Astrocyte (in vitro differentiated cells and primary cell): Measurements from ENCODE around the gene PCARE. TPM values are rescaled to one million over a fixed set of nuclear protein-coding genes. Genes with fewer than 3 reads are reported as not detected.

Experiments
- DNase-seq: peaks from one replicate; pipeline ENCODE4 v3.0.0-alpha.2; 2010; ENCODE audit warnings: low read depth
- FAIRE-seq: peaks from 2 replicates; lab custom pipeline; 2011; peaks lifted over from hg19 to GRCh38; lab: Jason Lieb, UNC
- H2AFZ ChIP-seq: 2 replicates; pipeline ENCODE4 v1.6.0; 2012; ENCODE audit warnings: low read depth, low read length, inconsistent platforms
- H3K27ac ChIP-seq: 2 replicates; pipeline ENCODE4 v1.5.1; 2011; ENCODE audit warnings: low read depth, low read length, inconsistent platforms
- H3K27me3 ChIP-seq: 2 replicates; pipeline ENCODE4 v1.6.0; 2011; ENCODE audit warnings: low read length, inconsistent platforms; ENCODE audit not compliant: insufficient read depth
- H3K36me3 ChIP-seq: 2 replicates; pipeline ENCODE4 v1.5.1; 2011; ENCODE audit warnings: low read length, inconsistent platforms; ENCODE audit not compliant: insufficient read depth
- H3K4me1 ChIP-seq: 2 replicates; pipeline ENCODE4 v1.5.1; 2011; ENCODE audit warnings: low read length, inconsistent platforms; ENCODE audit not compliant: insufficient read depth
- H3K4me2 ChIP-seq: 2 replicates; pipeline ENCODE4 v1.6.0; 2012; ENCODE audit warnings: low read length, inconsistent platforms
- H3K4me3 ChIP-seq: 2 replicates; pipeline ENCODE4 v1.5.1; 2011; ENCODE audit warnings: low read depth, mild to moderate bottlenecking, low read length, inconsistent platforms; ENCODE audit not compliant: insufficient read depth
- H3K79me2 ChIP-seq: 2 replicates; pipeline ENCODE4 v1.6.0; 2012; ENCODE audit warnings: mild to moderate bottlenecking, low read length, inconsistent platforms; ENCODE audit not compliant: insufficient read depth
- H3K9ac ChIP-seq: 2 replicates; pipeline ENCODE4 v1.6.0; 2012; ENCODE audit warnings: mild to moderate bottlenecking, low read length, inconsistent platforms
- H3K9me3 ChIP-seq: 2 replicates; pipeline ENCODE4 v1.5.1; 2012; ENCODE audit warnings: low read depth, mild to moderate bottlenecking, low read length, inconsistent platforms; ENCODE audit not compliant: insufficient read depth
- H4K20me1 ChIP-seq: 2 replicates; pipeline ENCODE4 v1.6.0; 2012; ENCODE audit warnings: low read length, inconsistent platforms; ENCODE audit not compliant: insufficient read depth
- H3K27ac Mint-ChIP-seq: one replicate; pipeline ENCODE4 v1.8.0; 2021; ENCODE audit warnings: mild to moderate bottlenecking, mixed read lengths; ENCODE audit not compliant: unreplicated experiment
- H3K27me3 Mint-ChIP-seq: one replicate; pipeline ENCODE4 v1.8.0; 2021; ENCODE audit warnings: low read depth, mixed read lengths; ENCODE audit not compliant: unreplicated experiment
- H3K36me3 Mint-ChIP-seq: one replicate; pipeline ENCODE4 v1.8.0; 2021; ENCODE audit warnings: low read depth, mixed read lengths; ENCODE audit not compliant: unreplicated experiment
- H3K4me1 Mint-ChIP-seq: one replicate; pipeline ENCODE4 v1.8.0; 2021; ENCODE audit warnings: low read depth, mixed read lengths; ENCODE audit not compliant: unreplicated experiment
- H3K4me3 Mint-ChIP-seq: one replicate; pipeline ENCODE4 v1.8.0; 2021; ENCODE audit warnings: mild to moderate bottlenecking, moderate library complexity, mixed read lengths; ENCODE audit not compliant: unreplicated experiment
- H3K9me3 Mint-ChIP-seq: one replicate; pipeline ENCODE4 v1.8.0; 2021; ENCODE audit warnings: mild to moderate bottlenecking, mixed read lengths; ENCODE audit not compliant: unreplicated experiment
- CTCF ChIP-seq: IDR thresholded peaks from 2 replicates; pipeline ENCODE4 v1.5.1; 2011; ENCODE audit warnings: low read depth, mild to moderate bottlenecking, inconsistent platforms, low read length, moderate library complexity; ENCODE audit not compliant: insufficient read depth
- EZH2 ChIP-seq: IDR thresholded peaks from 2 replicates; pipeline ENCODE4 v1.6.1; 2012; ENCODE audit warnings: mild to moderate bottlenecking, low read length, inconsistent platforms; ENCODE audit not compliant: insufficient read depth
- total RNA-seq: library from RNA; stranded (reverse); gene quantifications from 2 replicates; pipeline ENCODE4 v1.2.1, GENCODE V29; 2021

Gene PCARE
- total RNA-seq, 1 donor from 2014 or later = not detected

GRCh38 chr2:29059624-29060023 is 14.7 kb downstream of the PCARE start:
- no peaks in the 10 kb centered on the region for H3K27me3 ChIP-seq
- H3K4me2 ChIP-seq = no peak overlapping the region
- H3K4me3 ChIP-seq = no peak overlapping the region
- DNase-seq (no peak), FAIRE-seq (no peak)
- Mint-ChIP-seq H3K36me3 (no peaks in the 10 kb centered on the region), H3K27me3 (peaks cover 16% of the 10 kb centered on the region), H3K9me3 (no peaks in the 10 kb centered on the region), H3K27ac (no peak overlapping the region), H3K4me1 (peaks cover 6% of the 10 kb centered on the region), H3K4me3 (no peak overlapping the region)
- H2AFZ ChIP-seq = no peak overlapping the region
- no peak overlapping the region for H3K9ac ChIP-seq
- no peaks in the 10 kb centered on the region for H3K36me3 ChIP-seq
- no peaks in the 10 kb centered on the region for H3K9me3 ChIP-seq
- no peaks in the 10 kb centered on the region for H4K20me1 ChIP-seq
- H3K79me2 ChIP-seq = no peaks in the 10 kb centered on the region
- H3K4me1 ChIP-seq = peaks cover 12% of the 10 kb centered on the region
- H3K27ac ChIP-seq = no peak overlapping the region
- TF ChIP-seq CTCF (no peak), EZH2 (no peak)

GRCh38 chr2:29057006-29057405 is 17.3 kb downstream of the PCARE start:
- Mint-ChIP-seq H3K27ac (no peak overlapping the region), H3K27me3 (peaks cover 15% of the 10 kb centered on the region), H3K4me1 (peaks cover 11% of the 10 kb centered on the region), H3K9me3 (no peaks in the 10 kb centered on the region), H3K4me3 (no peak overlapping the region), H3K36me3 (no peaks in the 10 kb centered on the region)
- no peaks in the 10 kb centered on the region for H3K9me3 ChIP-seq
- H3K36me3 ChIP-seq = no peaks in the 10 kb centered on the region
- DNase-seq (no peak), FAIRE-seq (no peak)
- H3K9ac ChIP-seq = no peak overlapping the region
- no peaks in the 10 kb centered on the region for H3K27me3 ChIP-seq
- no peaks in the 10 kb centered on the region for H3K4me1 ChIP-seq
- no peak overlapping the region for H2AFZ ChIP-seq
- H3K79me2 ChIP-seq = no peaks in the 10 kb centered on the region
- H3K4me3 ChIP-seq = no peak overlapping the region
- no peak for TF ChIP-seq CTCF
- TF ChIP-seq EZH2 = no peak
- no peak overlapping the region for H3K27ac ChIP-seq
- no peaks in the 10 kb centered on the region for H4K20me1 ChIP-seq
- H3K4me2 ChIP-seq = no peak overlapping the region

- Mint-ChIP-seq H3K36me3 (no peaks in the 10 kb centered on the region), H3K27ac (no peak overlapping the region), H3K4me3 (no peak overlapping the region), H3K4me1 (peaks cover 11% of the 10 kb centered on the region), H3K9me3 (no peaks in the 10 kb centered on the region), H3K27me3 (peaks cover 15% of the 10 kb centered on the region)
- no peak overlapping the region for H2AFZ ChIP-seq
- FAIRE-seq (no peak), DNase-seq (no peak)
- H3K79me2 ChIP-seq = no peaks in the 10 kb centered on the region
- no peak for TF ChIP-seq EZH2
- no peak for TF ChIP-seq CTCF
- H3K9me3 ChIP-seq = no peaks in the 10 kb centered on the region
- no peak overlapping the region for H3K27ac ChIP-seq
- no peaks in the 10 kb centered on the region for H4K20me1 ChIP-seq
- no peak overlapping the region for H3K4me3 ChIP-seq
- H3K36me3 ChIP-seq = no peaks in the 10 kb centered on the region
- H3K27me3 ChIP-seq = no peaks in the 10 kb centered on the region
- no peak overlapping the region for H3K9ac ChIP-seq
- no peak overlapping the region for H3K4me2 ChIP-seq
- H3K4me1 ChIP-seq = no peaks in the 10 kb centered on the region
These were observed 17.9 kb downstream of the PCARE start for GRCh38 chr2:29056452-29056851.
